ENCODE results near the gene CTBP2.
"Not testable (repeated sequence)": the region's sequence is repeated elsewhere in the genome, so short reads cannot be mapped to it uniquely, and the experiment has no call there.

The CTBP2 gene

DNA sequence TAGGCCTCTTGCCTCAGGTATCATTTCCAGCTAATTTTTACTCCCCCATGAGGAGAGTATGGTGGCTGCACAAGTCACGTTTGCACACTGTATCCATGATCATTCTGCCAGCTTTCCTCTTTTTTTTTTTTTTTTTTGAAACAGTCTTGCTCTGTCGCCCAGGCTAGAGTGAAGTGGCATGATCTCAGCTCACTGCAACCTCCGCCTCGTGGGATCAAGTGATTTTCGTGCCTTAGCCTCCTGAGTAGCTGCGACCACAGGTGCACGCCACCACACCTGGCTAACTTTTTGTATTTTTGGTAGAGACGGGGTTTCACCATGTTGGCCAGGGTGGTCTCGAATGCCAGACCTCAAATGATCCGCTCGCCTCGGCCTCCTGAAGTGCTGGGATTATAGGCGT lies 77.9 kb downstream of the CTBP2 start:
- not testable (repeated sequence) for DNase-seq

DNA sequence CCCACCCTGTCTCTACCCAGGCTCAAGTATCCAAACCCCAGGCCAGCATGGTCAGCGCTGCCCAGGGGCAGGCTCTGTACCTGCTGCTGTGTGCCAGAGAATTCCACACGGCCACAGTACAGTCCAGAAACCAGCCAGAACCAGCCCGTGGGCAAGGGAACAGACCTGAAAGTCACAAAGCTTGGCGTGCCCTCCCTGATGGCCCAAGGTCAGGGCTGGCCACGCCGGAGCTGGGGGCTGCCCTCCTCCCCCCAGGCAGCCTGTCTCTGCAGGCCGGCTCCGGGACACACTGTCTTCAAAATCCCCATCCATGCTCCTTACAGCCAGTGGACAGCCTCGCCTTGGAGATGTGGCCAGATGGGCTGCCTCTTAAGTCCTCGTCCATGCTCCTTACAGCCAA lies 78.4 kb downstream of the CTBP2 start:
- no peak for DNase-seq

DNA sequence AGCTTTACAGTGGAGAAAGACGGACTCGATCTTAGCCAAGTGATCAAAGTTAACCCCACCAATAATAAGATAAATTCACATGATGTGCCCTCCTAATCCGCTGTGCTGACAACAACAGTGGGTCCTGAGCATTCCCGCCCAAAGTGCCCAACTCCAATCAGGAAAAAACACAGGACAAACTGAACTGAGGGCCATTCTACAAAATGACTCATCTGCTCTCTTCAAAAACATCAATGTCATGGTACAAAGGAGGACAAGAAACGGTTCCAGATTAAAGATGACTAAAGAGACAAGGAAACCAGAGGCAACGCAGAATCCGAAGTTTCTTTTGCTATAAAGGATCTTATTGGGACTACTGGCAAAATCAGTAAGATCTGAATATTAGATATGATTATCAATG lies 79.4 kb downstream of the CTBP2 start:
- DNase-seq: no peak

- DNase-seq: no peak
Observed at GRCh38 chr10:125080296-125080695, 80.1 kb downstream of the CTBP2 start.

- DNase-seq: no peak
Observed at GRCh38 chr10:125079091-125079600, 81.2 kb downstream of the CTBP2 start.

DNA sequence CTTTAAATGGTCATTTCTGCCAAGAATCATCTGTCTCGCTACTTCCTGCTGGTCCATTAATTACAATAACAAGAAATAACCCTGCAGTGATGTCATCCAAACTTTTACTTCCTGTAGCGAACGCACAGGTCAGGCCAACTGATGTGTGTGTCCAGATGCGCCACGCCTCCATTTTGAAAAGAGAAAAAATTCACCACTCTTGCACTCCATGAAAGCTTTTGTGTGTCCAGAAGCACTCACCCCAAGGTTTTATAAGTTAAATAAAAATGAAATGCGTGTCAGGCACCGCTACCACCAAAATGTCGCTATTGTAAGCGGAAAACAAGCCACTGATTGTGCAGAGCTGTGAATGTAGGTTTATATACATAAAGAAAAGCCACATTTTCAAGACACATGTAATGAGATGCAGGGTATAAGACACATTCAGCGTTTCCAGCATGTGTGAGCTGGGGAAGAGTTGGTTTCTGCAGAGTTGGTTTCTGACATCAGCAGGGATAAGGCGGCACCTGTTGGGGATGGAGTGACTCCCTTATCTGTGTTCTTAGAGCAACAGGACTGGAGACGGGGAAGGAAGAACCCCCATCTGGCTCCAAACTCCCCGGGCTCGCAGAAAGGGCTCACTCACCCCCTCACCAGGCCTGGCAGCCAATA lies 83.3 kb downstream of the CTBP2 start:
- DNase-seq: no peak

DNA sequence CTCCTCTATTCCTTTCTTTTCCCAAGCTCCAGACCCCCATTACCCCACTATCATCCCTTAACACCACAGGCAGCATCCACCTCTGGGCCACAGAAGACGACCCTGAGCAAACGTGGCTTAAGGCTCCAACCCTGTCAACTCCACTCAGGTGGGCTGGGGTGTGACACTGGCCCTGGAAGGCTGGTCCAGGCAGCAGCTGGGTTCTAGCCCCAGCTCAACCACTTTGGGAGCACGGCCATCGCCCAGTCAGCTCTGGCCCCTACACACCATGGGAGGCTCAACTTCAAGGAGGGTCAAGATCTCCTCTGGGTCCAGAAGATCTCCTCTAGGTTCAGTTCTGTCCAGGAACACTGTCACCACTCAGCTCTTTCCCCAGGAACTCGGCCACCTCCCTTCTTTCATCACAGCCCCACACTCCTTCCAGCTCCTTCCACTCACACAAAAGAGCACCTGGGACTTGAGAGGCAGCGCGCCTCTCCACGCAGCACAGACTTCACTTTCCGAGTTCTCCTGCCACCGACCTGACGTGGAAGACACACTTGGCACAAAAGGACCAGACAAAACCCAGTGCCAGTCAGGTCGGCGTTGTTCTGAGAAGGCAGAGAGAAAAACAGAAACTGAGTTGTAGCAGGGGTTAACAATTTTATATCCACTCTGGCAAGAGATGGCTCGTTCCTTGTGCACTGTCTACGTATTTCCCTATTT lies 84.1 kb downstream of the CTBP2 start:
- DNase-seq: no peak

DNA sequence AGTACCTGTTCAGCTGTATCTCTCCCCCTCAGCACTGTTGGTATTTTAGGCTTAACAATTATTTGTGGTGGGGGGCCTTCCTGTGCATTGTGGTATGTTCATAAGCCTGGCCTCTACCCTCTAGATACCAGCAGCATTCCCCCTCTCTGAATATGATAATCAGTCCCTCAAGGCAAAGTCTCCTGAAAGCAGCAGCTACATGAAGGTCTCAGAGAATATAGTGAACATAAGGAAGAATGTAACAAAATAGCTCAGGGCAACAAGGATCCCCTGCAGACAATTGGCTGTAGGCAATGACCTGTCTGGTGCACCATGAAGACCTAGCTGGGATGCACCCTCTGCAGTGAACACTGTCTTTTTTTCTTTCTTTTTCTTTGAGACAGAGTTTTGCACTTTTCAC lies 86.4 kb downstream of the CTBP2 start:
- DNase-seq: no peak

- DNase-seq: no peak
Observed at GRCh38 chr10:125072794-125073193, 87.6 kb downstream of the CTBP2 start.

DNA sequence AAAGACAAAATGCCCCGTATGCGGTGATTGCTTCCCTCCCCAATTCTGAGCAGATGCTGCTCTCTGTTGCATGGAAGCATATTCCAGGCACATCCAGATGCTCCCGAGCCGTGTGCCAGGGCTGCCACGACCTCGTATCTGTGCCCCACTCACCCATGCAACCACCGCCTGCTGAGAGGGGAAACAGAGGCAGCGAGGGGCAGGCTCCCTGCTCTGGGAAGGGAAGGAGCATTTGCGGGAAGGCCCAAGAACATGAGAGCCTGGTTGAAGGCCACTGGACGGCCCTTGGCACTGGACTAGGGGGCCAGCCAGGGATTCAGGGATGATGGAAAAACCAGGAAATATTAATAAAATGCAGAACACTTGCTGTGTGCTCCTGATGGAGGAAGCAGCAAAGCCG lies 89.4 kb downstream of the CTBP2 start:
- DNase-seq: no peak

- no peak for DNase-seq
Observed at GRCh38 chr10:125068406-125068805, 92.0 kb downstream of the CTBP2 start.

DNA sequence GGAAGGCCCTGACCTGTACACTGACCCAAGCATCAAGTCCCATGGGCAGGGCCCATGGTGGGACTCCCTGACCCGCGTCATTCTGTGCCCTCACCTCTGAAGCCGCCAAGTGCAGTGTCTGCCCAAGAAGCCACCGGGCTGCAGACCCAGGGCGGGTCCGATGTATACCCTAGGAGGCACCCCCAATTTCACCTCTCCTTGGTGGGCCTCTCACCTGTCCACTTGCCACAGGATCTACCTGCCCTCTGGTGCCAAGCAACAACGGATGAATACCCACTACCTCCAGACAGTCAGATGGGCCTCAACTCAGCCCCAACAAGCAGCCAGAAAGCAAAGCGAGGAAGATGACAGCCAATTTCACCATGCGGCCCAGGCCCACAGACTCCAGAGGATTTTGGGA lies 92.6 kb downstream of the CTBP2 start:
- no peak for DNase-seq

- no peak for DNase-seq
Observed at GRCh38 chr10:125066764-125067450, 93.5 kb downstream of the CTBP2 start.

- peak; percentile 43 for DNase-seq
Observed at GRCh38 chr10:125064681-125065492, 95.5 kb downstream of the CTBP2 start.

- no peak for DNase-seq
Observed at GRCh38 chr10:125063256-125063925, 97.0 kb downstream of the CTBP2 start.

- DNase-seq: no peak
Observed at GRCh38 chr10:125062914-125063230, 97.5 kb downstream of the CTBP2 start.

DNA sequence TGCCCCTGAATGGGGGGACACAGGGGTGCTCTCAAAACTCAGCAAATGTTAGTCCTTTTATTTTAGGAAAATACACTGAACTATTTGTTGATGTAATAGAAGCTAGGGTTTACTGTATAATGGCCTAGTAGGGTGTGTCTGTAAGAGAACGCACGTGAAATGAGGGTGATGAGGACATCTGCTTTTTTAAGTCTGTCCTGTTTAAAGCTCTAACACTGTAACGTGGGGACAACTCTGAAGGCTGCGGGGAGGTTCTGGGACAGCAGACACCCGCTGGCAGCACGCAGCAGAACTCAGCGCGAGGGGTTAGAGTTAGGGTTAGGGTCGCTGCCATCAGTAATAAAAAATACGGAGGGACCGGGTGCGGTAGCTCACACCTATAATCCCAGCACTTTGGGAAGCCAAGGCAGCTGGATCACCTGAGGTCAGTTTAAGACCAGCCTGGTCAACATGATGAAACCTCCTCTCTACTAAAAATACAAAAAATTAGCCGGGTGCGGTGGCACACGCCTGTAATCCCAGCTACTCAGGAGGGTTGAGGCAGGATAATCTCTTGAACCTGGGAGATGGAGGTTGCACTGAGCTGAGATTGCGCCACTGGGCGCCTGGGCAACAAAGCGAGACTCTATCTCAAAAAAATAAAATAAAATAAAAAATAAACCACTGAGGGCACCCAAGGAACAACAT lies 98.0 kb downstream of the CTBP2 start:
- no peak for DNase-seq

GRCh38 chr10:125061557-125062226 lies 98.7 kb downstream of the CTBP2 start:
- DNase-seq: no peak

GRCh38 chr10:125060826-125061556 lies 99.4 kb downstream of the CTBP2 start:
- DNase-seq: peak; percentile 70

DNA sequence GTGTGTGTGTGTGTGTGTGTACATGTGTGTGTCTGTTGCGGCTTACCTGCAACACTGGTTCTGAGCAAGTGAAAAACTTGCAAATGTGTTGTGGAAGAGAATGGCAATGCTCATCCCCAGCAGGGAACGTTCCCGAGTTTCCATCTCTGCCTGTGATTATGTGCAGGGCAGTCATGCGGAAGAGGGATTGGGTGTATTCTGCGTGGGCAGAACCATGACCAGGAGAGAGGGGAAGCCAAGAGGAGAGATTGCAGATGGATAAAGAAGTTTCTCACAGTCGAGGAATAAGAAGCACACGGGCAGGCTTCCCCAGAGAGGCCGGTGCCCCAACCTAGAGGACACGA lies 99.9 kb downstream of the CTBP2 start:
- DNase-seq: no peak

DNA sequence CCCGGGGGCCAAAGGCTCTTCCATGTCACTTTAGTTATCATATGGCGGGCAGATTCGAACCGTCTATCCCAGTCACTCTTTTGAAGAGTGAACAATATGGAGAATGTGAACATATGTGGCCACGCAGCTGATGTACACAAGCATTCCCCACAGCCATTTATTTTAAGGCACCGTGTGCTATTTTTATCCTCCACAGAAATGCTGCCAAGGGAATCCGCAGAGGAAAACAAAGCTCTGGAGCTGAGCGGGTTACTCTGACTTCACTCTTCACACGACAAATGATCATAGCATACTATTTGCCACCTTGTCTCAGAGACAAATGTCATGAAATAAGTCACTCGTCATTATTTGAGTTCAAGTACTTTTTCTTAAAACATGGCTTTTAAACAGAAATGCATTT lies 100.3 kb downstream of the CTBP2 start:
- DNase-seq: no peak
